H1 (cell line): Measurements from ENCODE around the gene HES7. TPM values are rescaled to one million over a fixed set of nuclear protein-coding genes. Genes with fewer than 3 reads are reported as not detected.

Source experiments
- CREB1 ChIP-seq: IDR thresholded peaks from 2 replicates; pipeline ENCODE4 v1.6.1; 2012; ENCODE audit warnings: inconsistent platforms
- EP300 ChIP-seq, 2 experiments: IDR thresholded peaks; 1 replicate in 1 of 2; 2 replicates in 1 of 2; pipeline ENCODE4 v1.6.1; 2011 to 2012; ENCODE audit warnings: low read depth in 2 of 2, low read length in 2 of 2, mild to moderate bottlenecking in 2 of 2, borderline replicate concordance in 1 of 2, inconsistent platforms in 1 of 2, moderate library complexity in 1 of 2
- GTF2F1 ChIP-seq: IDR thresholded peaks from 2 replicates; pipeline ENCODE4 v1.6.1; 2012; ENCODE audit warnings: low read depth, low read length, improper control_type of control experiment, borderline replicate concordance
- HDAC6 ChIP-seq: IDR thresholded peaks from one replicate; pipeline ENCODE4 v1.7.1; 2012; ENCODE audit warnings: low read depth, mild to moderate bottlenecking, inconsistent platforms, low read length, moderate library complexity
- MAX ChIP-seq: IDR thresholded peaks from 2 replicates; pipeline ENCODE4 v1.6.1; 2012; ENCODE audit warnings: inconsistent platforms
- POU5F1 ChIP-seq: IDR thresholded peaks from 2 replicates; pipeline ENCODE4 v1.6.1; 2011; ENCODE audit warnings: low read depth, mild to moderate bottlenecking, low read length, moderate library complexity
- SIX5 ChIP-seq: IDR thresholded peaks from 2 replicates; pipeline ENCODE4 v1.6.1; 2011; ENCODE audit warnings: mild to moderate bottlenecking, low read depth, low read length
- SRF ChIP-seq: IDR thresholded peaks from 2 replicates; pipeline ENCODE4 v1.6.1; 2011; ENCODE audit warnings: mild to moderate bottlenecking, low read depth, low read length, moderate library complexity
- polyA plus RNA-seq, 7 experiments: library from polyadenylated mRNA; depleted of rRNA in 3 of 7; stranded (reverse) in 5 of 7; unstranded in 2 of 7; fragments of >200 nt in 5 of 7; fragments of 200-250 nt in 2 of 7; gene quantifications; 1 replicate in 5 of 7; 2 replicates in 1 of 7; 4 replicates in 1 of 7; pipeline versions ENCODE4 v1.2.1 to v1.2.3, GENCODE V29; 2011 to 2013; ENCODE audit warnings: missing spikeins in 2 of 7, mixed read lengths in 2 of 7
- total RNA-seq: library from RNA; stranded (reverse); fragmentation: NEBNext Ultra II Directional; extraction: Animal tissue kit (Norgen Biotek cat#: 25700); gene quantifications from 2 replicates; pipeline ENCODE4 v1.2.1, GENCODE V29; 2021

Gene HES7
- total and polyA plus RNA-seq, 2 of the 8 experiments (the other 6 are each of a cell fraction or from before 2014, with no cell fraction given), result 0.20 to 0.32 TPM

- no peak for TF ChIP-seq HDAC6
- TF ChIP-seq CREB1, result no peak
- no peak for TF ChIP-seq EP300 (IDR thresholded peaks at IDR 0.05; ENCODE audit: borderline replicate concordance in 1 of 2, low read depth in 2 of 2, low read length in 2 of 2)
- TF ChIP-seq GTF2F1, result no peak
- TF ChIP-seq SIX5, result no peak
- no peak for TF ChIP-seq MAX
- no peak for TF ChIP-seq POU5F1
- TF ChIP-seq SRF, result no peak
Measured at GRCh38 chr17:8147141-8147804, 23.4 kb upstream of the HES7 start (continued).
